Heart left ventricle (tissue), 16 donors: ENCODE data around the gene TRIM44. TPM values are rescaled to one million over a fixed set of nuclear protein-coding genes. Genes with fewer than 3 reads are reported as not detected.

Experiments
- ATAC-seq, 4 donors: fragments of 200-7000 bp; cut with Tn5 transposase; one replicate each; pipeline ENCODE4 v1.9.1; 2020 to 2022; ENCODE audit warnings: moderate library complexity in 4 of 4, mild to moderate bottlenecking in 3 of 4, moderate number of reproducible peaks in 1 of 4
- DNase-seq, 5 donors: peaks; one replicate each; pipeline ENCODE4 v3.0.0-alpha.2; 2020
- H3K27ac ChIP-seq, 12 donors: fragments of 200-600 bp; sonication (generic) in 4 of 12; one replicate each; pipeline versions ENCODE4 v1.5.0 to v1.8.0; 2016 to 2022; ENCODE audit warnings: mild to moderate bottlenecking in 2 of 12
- H3K27me3 ChIP-seq, 9 donors: fragments of 200-600 bp; sonication (generic) in 2 of 9; one replicate each; pipeline versions ENCODE4 v1.5.1 to v1.8.0; 2016 to 2022; ENCODE audit warnings: mild to moderate bottlenecking in 3 of 9
- H3K36me3 ChIP-seq, 9 donors: fragments of 200-600 bp; sonication (generic) in 2 of 9; one replicate each; pipeline versions ENCODE4 v1.5.0 to v1.8.0; 2018 to 2022; ENCODE audit warnings: mild to moderate bottlenecking in 2 of 9
- H3K4me1 ChIP-seq, 12 donors: fragments of 200-600 bp; sonication (generic) in 4 of 12; one replicate each; pipeline versions ENCODE4 v1.5.0 to v1.8.0; 2016 to 2022; ENCODE audit warnings: mild to moderate bottlenecking in 3 of 12
- H3K4me3 ChIP-seq, 12 donors: fragments of 200-600 bp; sonication (generic) in 4 of 12; one replicate each; pipeline versions ENCODE4 v1.5.0 to v1.8.0; 2017 to 2022; ENCODE audit warnings: mild to moderate bottlenecking in 9 of 12, moderate library complexity in 4 of 12
- H3K9me3 ChIP-seq, 12 donors: fragments of 200-600 bp; sonication (generic) in 4 of 12; one replicate each; pipeline versions ENCODE4 v1.5.0 to v1.8.0; 2016 to 2022; ENCODE audit warnings: mild to moderate bottlenecking in 1 of 12
- POLR2A ChIP-seq, 2 donors: fragments of 450-650 bp; IDR thresholded peaks; one replicate each; pipeline ENCODE4 v1.6.1; 2017; ENCODE audit warnings: antibody characterized with exemption in 2 of 2, mild to moderate bottlenecking in 2 of 2, moderate library complexity in 2 of 2
- WGBS, 4 donors: extraction: QIAGEN DNeasy Blood & Tissue Kit in 2 of 4; methylation state at CpG; one replicate each; pipeline versions ENCODE4 v1.1.5 to v1.1.7; 2013 to 2018; 5-methylcytosine and 5-hydroxymethylcytosine counted together
- intact Hi-C, 10 donors: fragments of 100-400 bp; cut with DNase I; formaldehyde crosslinking; loops; one replicate each; pipeline versions ENCODE4 v1.11.1 to v1.14.2; 2022
- polyA plus RNA-seq, 2 donors: library from polyadenylated mRNA; stranded (reverse); fragments of 200-250 nt; gene quantifications; one replicate each; pipeline ENCODE4 v1.2.3, GENCODE V29; 2013
- total RNA-seq, 9 donors: library from RNA; depleted of rRNA in 2 of 9; stranded (reverse); fragments of >200 nt in 2 of 9; fragmentation: NEBNext Ultra II Directional in 3 of 9; extraction: Animal tissue kit (Norgen Biotek cat#: 25700) in 3 of 9; gene quantifications; one replicate each; pipeline versions ENCODE4 v1.1.0 to v1.2.4, GENCODE V29; 2016 to 2023
- TF ChIP-seq, protein P1 (sequence below), 12 donors: fragments of 200-600 bp; sonication (generic) in 4 of 12; IDR thresholded peaks; one replicate each; pipeline versions ENCODE4 v1.5.0 to v1.8.0; 2018 to 2022; ENCODE audit warnings: antibody characterized with exemption in 12 of 12, mild to moderate bottlenecking in 5 of 12
- donor health status: ischemic (EF 13 %, LVEDD 7.1; RV severe dilation, severe dysfunction).
- donor health status: healthy with polysubstance abuse.
- donor health status: DM: no; HTN: yes; CAD: no.
- donor health status: DM: no; HTN: no; CAD: no.
- donor health status: ischemic (EF 25% LVEDD 6.9; RV normal size, moderate dysfunction).
- donor health status: ischemic (EF 25% LVEDD 5.7; RV mildly dilated, moderate dysfunction).
- donor health status: healthy.
- donor health status: DM: yes; HTN: yes; CAD: no.
- donor health status: ischemic (EF 35%, LVEDD 5.7; RV mildly dilated, moderate dysfunction).
- donor health status: nonischemic (EF 11% LVEDD 7.7; RV severe dilation, severe dysfunction).
- donor health status: DM: yes; HTN: yes; CAD: no.
- donor health status: PGD.
- donor health status: ischemic (EF 29% LVEDD 5.4; RV normal size, mild dysfunction).
- donor health status: nonischemic (EF 23%, LVEDD 6.1; RV moderate dilation, normal function).

TRIM44 gene
- total and polyA plus RNA-seq, 11 donors = 7.9 to 55.3 (median 44.1) TPM

- DNase-seq (no peak), ATAC-seq (no peak)
- Histone ChIP-seq H3K27me3 (no peaks in the 10 kb centered on the region), H3K36me3 (peaks cover 0 to 21% (median 10%) of the 10 kb centered on the region in 9 donors), H3K9me3 (no peaks in the 10 kb centered on the region), H3K27ac (no peak overlapping the region), H3K4me3 (no peak overlapping the region), H3K4me1 (peaks cover 0 to 51% (median 21%) of the 10 kb centered on the region in 12 donors)
- 24 to 39% (median 32%) methylated on average over 2 of the region's 2 CpGs for WGBS, 4 donors
- no peak for TF ChIP-seq POLR2A (IDR thresholded peaks at IDR 0.05)
- TF ChIP-seq, protein P1, sequence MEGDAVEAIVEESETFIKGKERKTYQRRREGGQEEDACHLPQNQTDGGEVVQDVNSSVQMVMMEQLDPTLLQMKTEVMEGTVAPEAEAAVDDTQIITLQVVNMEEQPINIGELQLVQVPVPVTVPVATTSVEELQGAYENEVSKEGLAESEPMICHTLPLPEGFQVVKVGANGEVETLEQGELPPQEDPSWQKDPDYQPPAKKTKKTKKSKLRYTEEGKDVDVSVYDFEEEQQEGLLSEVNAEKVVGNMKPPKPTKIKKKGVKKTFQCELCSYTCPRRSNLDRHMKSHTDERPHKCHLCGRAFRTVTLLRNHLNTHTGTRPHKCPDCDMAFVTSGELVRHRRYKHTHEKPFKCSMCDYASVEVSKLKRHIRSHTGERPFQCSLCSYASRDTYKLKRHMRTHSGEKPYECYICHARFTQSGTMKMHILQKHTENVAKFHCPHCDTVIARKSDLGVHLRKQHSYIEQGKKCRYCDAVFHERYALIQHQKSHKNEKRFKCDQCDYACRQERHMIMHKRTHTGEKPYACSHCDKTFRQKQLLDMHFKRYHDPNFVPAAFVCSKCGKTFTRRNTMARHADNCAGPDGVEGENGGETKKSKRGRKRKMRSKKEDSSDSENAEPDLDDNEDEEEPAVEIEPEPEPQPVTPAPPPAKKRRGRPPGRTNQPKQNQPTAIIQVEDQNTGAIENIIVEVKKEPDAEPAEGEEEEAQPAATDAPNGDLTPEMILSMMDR (IDR thresholded peaks at IDR 0.05) = no peak
- intact Hi-C loops = loop anchor here in 1 of 10 donors (10.0 kb wide), 1 partner anchor 475 kb away; the partner anchor contains the start of gene COMMD9
These were observed 147.6 kb downstream of the TRIM44 start for GRCh38 chr11:35810045-35810645.

GRCh38 chr11:35811783-35812182 lies 149.2 kb downstream of the TRIM44 start:
- TF ChIP-seq POLR2A (IDR thresholded peaks at IDR 0.05) = no peak
- TF ChIP-seq, protein P1 (IDR thresholded peaks at IDR 0.05) = no peak

DNA sequence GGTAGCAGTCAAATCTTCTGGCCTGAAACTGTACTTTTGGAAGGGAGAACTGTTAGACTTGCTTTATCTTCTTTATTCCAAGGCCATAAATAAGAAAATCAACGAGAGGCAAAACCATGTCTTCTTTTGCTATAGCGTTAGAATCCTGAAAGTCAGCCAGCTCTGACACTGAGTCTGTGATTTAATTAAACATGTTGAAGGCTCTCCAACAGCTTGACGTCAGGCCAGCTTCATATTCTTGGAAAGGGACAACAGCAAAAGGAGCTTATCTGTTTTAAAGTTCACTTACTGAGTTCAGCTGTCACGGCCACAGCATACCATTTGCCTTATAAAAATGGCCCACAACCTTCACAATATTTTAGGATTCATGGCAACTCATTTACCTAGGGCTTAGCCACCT lies 150.3 kb downstream of the TRIM44 start:
- H3K27ac ChIP-seq = peak overlapping the region in 10 of 12 donors; percentile 32 to 72 (median 56)
- no peak overlapping the region for H3K4me3 ChIP-seq
- H3K36me3 ChIP-seq = peaks cover 0 to 5% (median 0%) of the 10 kb centered on the region in 9 donors
- ATAC-seq (peak; percentile 36 to 79 (median 78)), DNase-seq (peak in 4 of 5 donors; percentile 64 to 84 (median 73))
- no peaks in the 10 kb centered on the region for H3K27me3 ChIP-seq
- intact Hi-C loops = loop anchor here in 1 of 10 donors (10.0 kb wide), 1 partner anchor 472 kb away; the partner anchor contains the start of gene COMMD9
- H3K9me3 ChIP-seq = no peaks in the 10 kb centered on the region
- no peak for TF ChIP-seq POLR2A (IDR thresholded peaks at IDR 0.05)
- TF ChIP-seq, protein P1 (IDR thresholded peaks at IDR 0.05) = no peak
- WGBS, 4 donors = 36 to 47% (median 42%) methylated on average over 4 of the region's 4 CpGs
- peaks cover 0 to 58% (median 32%) of the 10 kb centered on the region in 12 donors for H3K4me1 ChIP-seq

More at GRCh38 chr11:35811783-35812182, 149.2 kb downstream of the TRIM44 start:
- H3K4me3 ChIP-seq = no peak overlapping the region
- intact Hi-C loops = loop anchor here in 1 of 10 donors (10.0 kb wide), 1 partner anchor 473 kb away; the partner anchor contains the start of gene COMMD9
- H3K36me3 ChIP-seq = peaks cover 0 to 15% (median 3%) of the 10 kb centered on the region in 9 donors
- ATAC-seq (peak in 3 of 4 donors; percentile 8 to 41 (median 33)), DNase-seq (no peak)
- no peaks in the 10 kb centered on the region for H3K9me3 ChIP-seq
- peaks cover 0 to 58% (median 32%) of the 10 kb centered on the region in 12 donors for H3K4me1 ChIP-seq
- H3K27me3 ChIP-seq = no peaks in the 10 kb centered on the region
- H3K27ac ChIP-seq = peak overlapping the region in 7 of 12 donors; percentile 24 to 72 (median 56)
- WGBS, 4 donors = 57 to 67% (median 63%) methylated on average over 2 of the region's 2 CpGs

DNA sequence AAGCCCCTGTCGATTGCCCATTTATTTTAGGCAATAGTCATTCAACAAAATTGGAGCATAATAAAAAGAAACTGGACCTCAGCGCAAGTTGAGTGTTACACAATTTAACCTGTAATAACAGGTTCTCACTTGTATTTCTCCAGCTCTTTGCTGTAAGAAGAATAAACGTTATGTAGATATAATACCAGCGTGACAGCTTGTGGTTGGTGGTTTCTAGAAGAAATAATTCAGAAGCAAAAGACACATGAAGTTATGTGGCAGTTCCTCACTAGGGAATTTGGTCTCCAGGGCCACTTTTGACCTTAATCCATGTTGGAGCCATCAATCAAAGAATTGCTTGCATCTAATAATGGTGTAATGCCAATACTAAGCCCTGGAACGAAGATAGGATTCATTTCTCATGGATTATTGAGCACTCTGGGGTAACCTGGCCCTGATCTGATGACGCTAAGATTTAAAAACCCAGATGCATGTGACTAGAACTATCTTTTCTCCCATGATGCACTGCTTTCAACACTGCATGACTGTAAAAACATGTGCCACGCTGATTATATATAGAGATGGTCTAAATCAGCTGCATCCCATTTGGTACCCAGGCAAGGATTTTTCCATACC lies 151.6 kb downstream of the TRIM44 start:
- H3K9me3 ChIP-seq = no peaks in the 10 kb centered on the region
- TF ChIP-seq POLR2A (IDR thresholded peaks at IDR 0.05) = no peak
- TF ChIP-seq, protein P1 (IDR thresholded peaks at IDR 0.05) = no peak
- no peak for DNase-seq
- WGBS, 4 donors = 89 to 90% (median 89%) methylated on average over 7 of the region's 7 CpGs
- intact Hi-C loops = loop anchor here in 1 of 10 donors (10.0 kb wide), 1 partner anchor 471 kb away; the partner anchor contains the start of gene COMMD9
- peaks cover 0 to 3% (median 0%) of the 10 kb centered on the region in 9 donors for H3K36me3 ChIP-seq
- no peak for ATAC-seq
- H3K4me1 ChIP-seq = peaks cover 0 to 58% (median 32%) of the 10 kb centered on the region in 12 donors
- H3K27me3 ChIP-seq = no peaks in the 10 kb centered on the region
- H3K4me3 ChIP-seq = no peak overlapping the region
- H3K27ac ChIP-seq = peak overlapping the region in 1 of 12 donors; percentile 61
